ENCODE data around the gene TEKT1. TPM values are rescaled to one million over a fixed set of nuclear protein-coding genes. Genes with fewer than 3 reads are reported as not detected.
"Not testable (repeated sequence)": the region's sequence is repeated elsewhere in the genome, so short reads cannot be mapped to it uniquely, and the experiment has no call there.

The TEKT1 gene
- total RNA-seq (not detected), total RNA-seq (0 to 0.27 (median 0) reads per million in 172 experiments)
- not detected for polyA plus RNA-seq (2013, experiment 1 of 2)
- not detected for polyA plus RNA-seq (2013, experiment 2 of 2)

GRCh38 chr17:6831661-6832263, at the start of gene TEKT1:
Gene TEKT1, minus strand, starts transcription at chr17:6831729. Its CDS starts 1,353 bp downstream, at chr17:6830376.
- H3K36me3 Mint-ChIP-seq (ENCODE audit: low read depth), result no peaks in the 10 kb centered on the region
- Histone ChIP-seq H3K4me1 (ENCODE audit: insufficient read depth, low read length) (peaks cover 13% of the 10 kb centered on the region), H3K36me3 (ENCODE audit: insufficient read depth, low read length) (no peaks in the 10 kb centered on the region), H3K9me3 (ENCODE audit: control insufficient read depth in 1 of 2, insufficient read depth in 1 of 2, low read length in 2 of 2) (no peaks in the 10 kb centered on the region), H3K27me3 (ENCODE audit: control insufficient read depth in 1 of 2, insufficient read depth in 2 of 2, low read length in 2 of 2) (peaks cover 32 to 55% of the 10 kb centered on the region in 2 experiments), H3K4me3 (ENCODE audit: low read length) (peak within 1 kb of the TSS; percentile 42), H3K27ac (ENCODE audit: low read depth in 1 of 2, low read length in 2 of 2) (no peak within 1 kb of the TSS)
- CTCF ChIA-PET, result interaction anchor here (1.6 kb wide), 1 partner anchor 11 kb away, joined by 4 read pairs; no protein-coding TSS in a partner anchor
- no peak for TF ChIP-seq CTCF (IDR thresholded peaks at IDR 0.05)
- intact Hi-C loops (cut with DNase I, micrococcal nuclease), result no loop called here
- H3K4me3 Mint-ChIP-seq, result peak within 1 kb of the TSS; percentile 83
- ATAC-seq (ENCODE audit: poor library complexity) (peak; percentile 89), DNase-seq (peak; percentile 36 to 89 (median 67))
- no peaks in the 10 kb centered on the region for H3K9me3 Mint-ChIP-seq
- H3K4me1 Mint-ChIP-seq (ENCODE audit: low read depth), result peaks cover 15% of the 10 kb centered on the region
- H3K27ac Mint-ChIP-seq, result no peak within 1 kb of the TSS
- H3K27me3 Mint-ChIP-seq, result peaks cover 75% of the 10 kb centered on the region
- POLR2A ChIA-PET, result no interaction called here

GRCh38 chr17:6879221-6879975, 47.9 kb upstream of the TEKT1 start:
- Mint-ChIP-seq H3K27me3 (peaks cover 44% of the 10 kb centered on the region), H3K9me3 (peaks cover 13% of the 10 kb centered on the region)
- ATAC-seq (ENCODE audit: poor library complexity); H3K36me3 ChIP-seq (ENCODE audit: insufficient read depth, low read length); H3K4me1 ChIP-seq (ENCODE audit: insufficient read depth, low read length); H3K27me3 ChIP-seq (ENCODE audit: control insufficient read depth in 1 of 2, insufficient read depth in 2 of 2, low read length in 2 of 2); POLR2A ChIA-PET; H3K9me3 ChIP-seq (ENCODE audit: control insufficient read depth in 1 of 2, insufficient read depth in 1 of 2, low read length in 2 of 2); H3K27ac ChIP-seq (ENCODE audit: low read depth in 1 of 2, low read length in 2 of 2); H3K4me3 ChIP-seq (ENCODE audit: low read length); intact Hi-C loops (cut with DNase I, micrococcal nuclease); DNase-seq; H3K36me3 Mint-ChIP-seq (ENCODE audit: low read depth); H3K4me3 Mint-ChIP-seq; H3K4me1 Mint-ChIP-seq (ENCODE audit: low read depth); H3K27ac Mint-ChIP-seq; CTCF ChIA-PET: not testable (repeated sequence)

GRCh38 chr17:6875276-6875675, 43.7 kb upstream of the TEKT1 start:
- intact Hi-C loops (cut with DNase I, micrococcal nuclease); CTCF ChIA-PET; H3K27ac ChIP-seq (ENCODE audit: low read depth in 1 of 2, low read length in 2 of 2); H3K4me3 ChIP-seq (ENCODE audit: low read length); H3K36me3 Mint-ChIP-seq (ENCODE audit: low read depth); H3K9me3 ChIP-seq (ENCODE audit: control insufficient read depth in 1 of 2, insufficient read depth in 1 of 2, low read length in 2 of 2); H3K9me3 Mint-ChIP-seq; H3K36me3 ChIP-seq (ENCODE audit: insufficient read depth, low read length); H3K27ac Mint-ChIP-seq; POLR2A ChIA-PET; H3K4me1 Mint-ChIP-seq (ENCODE audit: low read depth); H3K27me3 ChIP-seq (ENCODE audit: control insufficient read depth in 1 of 2, insufficient read depth in 2 of 2, low read length in 2 of 2); DNase-seq; H3K4me1 ChIP-seq (ENCODE audit: insufficient read depth, low read length); H3K4me3 Mint-ChIP-seq; ATAC-seq (ENCODE audit: poor library complexity): not testable (repeated sequence)
- peaks cover 41% of the 10 kb centered on the region for H3K27me3 Mint-ChIP-seq

- POLR2A ChIA-PET, result no interaction called here
- H3K36me3 Mint-ChIP-seq (ENCODE audit: low read depth), result no peaks in the 10 kb centered on the region
Observed at GRCh38 chr17:6872936-6873335, 41.4 kb upstream of the TEKT1 start.

More at GRCh38 chr17:6872936-6873335, 41.4 kb upstream of the TEKT1 start:
- Mint-ChIP-seq H3K4me1 (ENCODE audit: low read depth) (no peaks in the 10 kb centered on the region), H3K4me3 (no peak overlapping the region), H3K27me3 (peaks cover 41% of the 10 kb centered on the region), H3K9me3 (no peaks in the 10 kb centered on the region), H3K27ac (no peak overlapping the region)
- no peaks in the 10 kb centered on the region for H3K36me3 ChIP-seq (ENCODE audit: insufficient read depth, low read length)
- DNase-seq (no peak), ATAC-seq (ENCODE audit: poor library complexity) (no peak)
- H3K9me3 ChIP-seq (ENCODE audit: control insufficient read depth in 1 of 2, insufficient read depth in 1 of 2, low read length in 2 of 2), result no peaks in the 10 kb centered on the region
- CTCF ChIA-PET, result no interaction called here
- intact Hi-C loops (cut with DNase I, micrococcal nuclease), result no loop called here
- TF ChIP-seq CTCF (IDR thresholded peaks at IDR 0.05), result no peak
- no peaks in the 10 kb centered on the region for H3K27me3 ChIP-seq (ENCODE audit: control insufficient read depth in 1 of 2, insufficient read depth in 2 of 2, low read length in 2 of 2)
- H3K27ac ChIP-seq (ENCODE audit: low read depth in 1 of 2, low read length in 2 of 2), result no peak overlapping the region
- H3K4me1 ChIP-seq (ENCODE audit: insufficient read depth, low read length), result no peaks in the 10 kb centered on the region
- no peak overlapping the region for H3K4me3 ChIP-seq (ENCODE audit: low read length)
